Stimulated activated CD4-positive, alpha-beta T cell treated with anti-CD3 and anti-CD28 coated beads, Interleukin-12 subunit alpha, Interleukin-12 subunit beta, amount 100 ng/mL, for 48 hours (primary cell): ENCODE results near the gene FDXR.
"Not testable (repeated sequence)": the region's sequence is repeated elsewhere in the genome, so short reads cannot be mapped to it uniquely, and the experiment has no call there.

Experiments
- DNase-seq, 3 donors: peaks; one replicate each; pipeline ENCODE4 v3.0.0-alpha.2; 2020; ENCODE audit warnings: low read depth in 2 of 3, low spot score in 1 of 3

FDXR gene

GRCh38 chr17:74873037-74873873 is 461 bp upstream of the FDXR start:
- peak; percentile 97 to 99 (median 99) for DNase-seq

DNA sequence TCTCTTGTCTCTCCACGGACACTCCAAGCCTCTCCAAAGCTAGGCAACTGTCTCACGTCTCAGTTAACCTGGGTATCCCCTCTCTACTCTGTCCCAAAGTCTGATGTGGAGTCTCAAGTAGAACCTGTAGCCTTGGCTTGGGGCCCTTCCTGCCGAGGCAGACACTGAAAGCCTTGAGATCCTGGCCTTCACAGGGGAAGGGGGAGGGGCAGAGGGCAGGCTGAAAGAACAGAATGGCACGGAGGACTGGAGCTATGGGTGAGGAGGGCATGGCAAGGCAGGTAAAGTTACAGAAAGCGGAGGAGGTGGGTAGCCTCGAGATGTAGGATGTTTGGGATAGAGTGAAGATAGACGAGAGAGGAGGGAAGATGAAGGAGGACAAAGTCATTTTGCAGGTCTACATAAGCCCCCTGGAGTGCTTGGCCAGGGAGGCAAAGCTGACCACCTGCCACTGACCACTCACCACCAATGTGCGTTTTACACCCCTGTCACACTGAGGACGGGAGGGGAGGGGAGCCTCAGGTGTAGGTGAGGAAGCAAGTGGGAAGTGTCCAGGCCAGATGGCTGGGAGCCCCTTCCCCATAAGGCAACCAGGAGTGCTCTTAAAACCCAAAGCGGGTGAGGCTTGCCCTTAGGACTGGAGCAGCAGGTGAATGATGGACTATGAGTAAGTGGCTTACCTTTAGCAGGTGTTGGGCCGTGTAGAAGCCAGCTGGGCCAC is 1.3 kb downstream of the FDXR start:
- no peak for DNase-seq

DNA sequence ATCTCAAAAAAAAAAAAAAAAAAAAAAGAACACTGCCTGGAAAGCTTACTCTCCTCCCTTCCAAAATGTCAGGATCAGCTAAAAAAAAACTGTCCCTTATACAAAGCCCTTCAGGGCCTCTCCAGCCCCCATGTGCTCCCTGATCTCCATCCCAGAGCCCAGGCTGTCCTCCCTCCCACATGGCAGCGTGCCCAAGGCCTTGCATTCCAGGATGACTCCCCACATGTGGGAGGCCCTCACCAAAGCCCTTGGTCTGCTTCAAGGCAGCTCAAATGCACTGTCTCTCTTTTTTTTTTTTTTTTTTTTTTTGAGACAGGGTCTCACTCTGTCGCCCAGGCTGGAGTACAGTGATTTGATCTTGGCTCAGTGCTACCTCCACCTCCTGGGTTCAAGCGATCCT is 2.3 kb downstream of the FDXR start:
- DNase-seq: no peak

DNA sequence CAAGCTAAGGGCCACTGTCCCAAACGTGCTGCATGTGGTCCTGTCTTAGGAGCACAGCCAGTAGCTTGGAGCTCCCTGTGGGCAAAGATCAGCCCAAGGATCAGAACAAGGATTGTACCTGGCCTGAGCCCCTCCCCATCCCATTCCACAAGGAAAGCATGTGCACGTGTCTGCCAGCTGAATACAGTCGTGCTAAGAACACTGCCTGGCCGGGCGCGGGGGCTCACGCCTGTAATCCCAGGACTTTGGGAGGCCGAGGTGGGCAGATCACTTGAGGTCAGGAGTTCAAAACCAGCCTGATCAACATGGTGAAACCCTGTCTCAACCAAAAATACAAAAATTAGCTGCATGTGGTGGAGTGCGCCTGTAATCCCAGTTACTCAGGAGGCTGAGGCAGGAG is 2.8 kb downstream of the FDXR start:
- not testable (repeated sequence) for DNase-seq

DNA sequence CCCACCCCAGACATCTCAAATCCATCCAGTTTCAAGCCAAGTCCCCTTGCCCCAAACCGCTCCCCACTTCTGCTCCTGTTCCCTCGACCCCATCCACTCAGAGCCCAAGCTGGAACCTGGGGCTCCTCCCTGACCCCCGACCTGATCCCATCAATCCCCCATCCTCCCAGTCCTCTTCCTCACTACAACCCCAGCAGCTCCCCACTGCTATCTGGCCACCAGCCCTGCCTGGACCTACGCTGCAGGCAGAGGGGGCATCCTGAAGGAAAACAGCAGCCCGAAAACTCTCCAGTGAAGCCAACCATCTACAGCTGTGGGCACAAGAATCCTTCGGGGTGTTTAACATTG is 3.9 kb downstream of the FDXR start:
- no peak for DNase-seq

DNA sequence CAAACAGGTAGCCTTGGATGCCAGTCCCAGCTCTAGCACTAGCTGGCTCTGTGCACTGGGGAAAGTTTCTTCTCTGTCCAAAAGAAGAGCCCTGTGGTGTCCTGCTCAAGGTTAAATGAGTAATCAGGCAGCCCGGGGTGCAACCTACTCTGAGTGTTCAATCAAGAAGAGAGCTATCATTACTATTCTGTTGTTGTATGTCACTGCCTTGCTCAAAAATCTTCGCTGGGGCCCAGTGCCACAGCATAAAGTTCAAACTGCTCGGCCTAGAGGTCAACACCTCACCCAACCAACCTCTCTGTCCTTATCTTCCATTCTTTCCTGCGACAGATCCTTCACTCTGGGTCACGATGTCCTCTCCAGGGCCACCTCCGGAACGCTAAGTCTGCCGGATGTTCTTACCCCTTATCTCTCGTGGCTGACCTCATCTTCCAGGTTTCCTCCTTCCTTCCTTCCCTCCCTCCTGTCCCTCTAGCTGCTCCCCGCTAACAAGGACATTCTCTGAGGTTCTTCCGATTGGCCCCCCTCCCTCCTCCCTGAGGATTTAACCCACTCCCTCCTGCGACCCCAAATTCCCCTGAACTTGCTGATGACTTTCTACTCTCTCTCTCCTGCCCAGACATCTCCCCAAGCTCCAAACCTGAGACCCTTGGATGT is 4.4 kb downstream of the FDXR start:
- no peak for DNase-seq

GRCh38 chr17:74866198-74866835 is 6.5 kb downstream of the FDXR start:
- no peak for DNase-seq

GRCh38 chr17:74865504-74866197 is 7.1 kb downstream of the FDXR start:
- DNase-seq: no peak

GRCh38 chr17:74864866-74865395 is 7.9 kb downstream of the FDXR start:
- DNase-seq: peak; percentile 42 to 73 (median 57)

DNA sequence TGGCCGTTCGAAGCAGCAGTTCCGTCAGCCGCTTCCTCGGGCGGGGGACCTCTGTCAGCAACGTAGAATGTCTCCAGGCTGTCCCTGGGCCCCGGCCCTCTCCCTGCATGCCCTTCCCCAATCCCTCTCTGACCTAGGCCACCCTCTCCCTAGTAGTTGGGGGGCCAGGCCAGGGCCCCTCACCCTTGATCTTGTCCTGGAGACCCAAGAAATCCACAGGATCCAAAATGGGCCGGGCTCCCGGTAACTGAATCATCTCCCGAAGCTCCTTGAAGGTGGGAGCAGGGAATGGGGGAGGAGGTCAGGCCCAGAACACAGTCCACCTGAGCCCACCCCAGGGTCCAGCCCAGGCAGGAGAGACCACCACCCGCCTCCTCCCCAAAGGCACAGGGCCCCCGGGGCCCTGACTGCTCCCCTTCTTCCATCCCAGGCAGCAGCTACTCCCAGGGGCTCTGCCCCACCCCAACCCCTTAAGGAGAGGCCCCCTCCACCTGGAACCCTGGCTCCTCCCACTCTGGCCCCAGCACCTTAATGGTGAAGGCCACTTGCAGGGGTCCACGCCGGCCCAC is 8.4 kb downstream of the FDXR start:
- no peak for DNase-seq

DNA sequence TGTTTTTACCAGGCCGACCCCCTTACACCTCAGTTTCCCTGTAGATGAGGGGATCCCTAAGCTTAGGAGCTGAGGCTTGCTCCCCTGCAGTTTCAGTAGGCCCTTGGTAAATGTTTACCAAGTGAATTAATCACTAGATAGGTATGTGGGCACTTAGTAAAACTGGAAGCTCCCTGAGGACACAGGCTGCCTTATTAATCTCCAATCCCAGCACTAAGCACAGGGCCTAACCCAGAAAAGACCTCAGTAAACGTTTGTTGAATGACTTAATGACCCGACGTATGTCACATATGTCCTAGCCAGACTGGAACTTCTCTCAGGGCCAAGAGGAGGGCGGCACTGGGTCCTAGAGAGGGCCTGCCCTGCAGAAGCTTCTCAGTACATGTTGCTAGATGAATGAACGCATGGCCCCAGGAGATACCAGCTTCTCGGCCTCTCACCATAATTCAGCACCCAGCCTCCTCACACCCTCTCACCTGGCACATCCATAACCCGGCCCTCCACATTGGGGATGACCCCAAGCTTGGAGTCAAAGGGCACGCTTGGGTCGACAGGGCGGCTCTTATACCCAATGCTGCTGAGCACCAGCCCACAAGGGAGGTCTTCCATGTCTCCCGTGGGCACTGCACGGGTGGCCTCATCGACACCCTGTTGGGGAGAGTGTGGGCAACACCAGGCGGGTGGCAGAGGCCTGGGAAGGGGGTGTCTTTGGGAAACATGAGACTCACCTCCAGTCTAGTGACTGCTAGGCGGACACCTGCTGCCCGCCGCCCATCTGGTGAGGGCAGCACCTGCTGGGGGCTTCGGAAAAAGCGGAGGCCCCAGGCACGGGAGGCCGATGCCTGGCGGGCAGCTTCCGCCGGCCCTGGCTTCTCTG is 9.1 kb downstream of the FDXR start:
- DNase-seq: no peak

DNA sequence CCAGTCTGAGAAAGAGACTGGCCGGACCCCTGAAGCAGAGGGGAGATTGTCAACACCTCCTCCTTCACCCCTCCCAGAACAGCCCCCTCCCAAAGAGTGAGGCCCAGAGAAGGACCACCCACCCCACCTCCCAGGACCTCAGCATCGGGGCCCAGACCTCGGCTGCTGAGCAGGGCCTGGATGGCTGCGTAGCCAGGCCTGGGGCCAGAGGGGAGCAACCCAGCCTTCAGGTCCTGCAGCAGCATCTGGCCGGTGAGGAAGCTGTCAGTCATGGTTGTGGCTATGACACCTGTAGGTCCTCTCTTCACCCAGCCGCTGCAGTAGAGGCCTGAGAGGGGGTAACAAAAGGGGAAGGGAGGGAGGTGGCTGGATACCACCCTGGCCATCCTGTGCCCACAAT is 9.9 kb downstream of the FDXR start:
- DNase-seq: no peak

DNA sequence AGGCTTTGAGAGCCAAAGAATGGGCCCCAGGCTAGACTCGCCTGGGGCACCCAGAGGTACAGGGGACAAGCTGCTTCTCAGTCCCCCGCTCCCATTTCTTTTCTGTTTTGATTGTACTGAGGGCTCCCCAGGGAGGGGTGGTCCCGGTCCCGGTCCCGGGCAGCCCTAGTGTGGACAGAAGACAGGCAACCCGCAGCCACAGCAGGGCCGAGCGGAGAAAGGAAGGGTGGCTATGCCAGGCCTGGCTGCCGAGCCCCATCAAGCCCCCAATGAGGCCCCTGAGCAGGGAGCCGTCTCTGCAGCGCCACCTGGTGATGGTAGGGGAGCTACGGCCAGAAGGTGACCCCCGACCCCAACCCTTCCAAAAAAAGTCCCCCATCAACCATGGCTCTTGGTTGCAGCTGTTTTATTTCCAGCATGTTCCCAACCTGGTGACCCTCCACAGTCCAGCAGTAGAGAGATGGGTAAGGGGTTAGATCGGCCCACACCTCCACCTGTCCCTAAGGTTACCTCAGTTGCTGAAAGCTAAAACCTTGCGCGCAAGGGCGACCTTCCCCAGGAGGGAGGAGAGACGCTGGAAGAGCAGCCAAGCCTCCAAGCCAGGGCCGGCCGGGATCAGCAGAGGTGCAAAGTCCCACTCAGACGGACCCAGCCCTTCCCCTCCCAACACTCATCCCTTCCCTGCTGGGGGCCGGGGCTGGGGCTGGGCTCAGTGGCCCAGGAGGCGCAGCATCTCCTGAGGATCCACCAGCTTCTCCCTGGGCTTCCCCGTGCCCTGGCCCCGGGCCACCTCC is 10.5 kb downstream of the FDXR start:
- DNase-seq: peak; percentile 54 to 64 (median 57)

DNA sequence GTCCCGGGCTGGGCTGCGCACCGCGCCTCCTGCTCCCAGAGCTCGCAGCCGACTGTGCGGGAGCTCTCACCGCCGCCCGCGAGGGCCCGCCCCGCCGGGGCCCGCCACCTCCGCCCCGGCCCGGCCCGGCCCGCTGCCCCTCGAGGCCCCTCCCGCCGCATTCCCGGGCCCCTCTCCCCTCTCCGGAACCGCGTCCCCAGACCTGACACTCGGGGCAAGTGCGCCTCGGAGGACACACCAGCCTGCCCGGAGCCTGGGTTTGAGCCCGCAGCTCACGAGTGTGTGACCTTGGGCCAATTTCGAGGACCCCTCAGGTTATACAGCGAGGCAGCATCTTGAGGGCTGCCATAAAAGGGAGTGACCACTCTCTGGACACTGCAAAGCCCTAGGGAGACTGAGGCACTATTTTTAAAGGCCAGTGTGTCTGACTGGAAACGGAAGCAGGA is 11.1 kb downstream of the FDXR start:
- DNase-seq: no peak

GRCh38 chr17:74860872-74861661 is 11.7 kb downstream of the FDXR start:
- DNase-seq: no peak

DNA sequence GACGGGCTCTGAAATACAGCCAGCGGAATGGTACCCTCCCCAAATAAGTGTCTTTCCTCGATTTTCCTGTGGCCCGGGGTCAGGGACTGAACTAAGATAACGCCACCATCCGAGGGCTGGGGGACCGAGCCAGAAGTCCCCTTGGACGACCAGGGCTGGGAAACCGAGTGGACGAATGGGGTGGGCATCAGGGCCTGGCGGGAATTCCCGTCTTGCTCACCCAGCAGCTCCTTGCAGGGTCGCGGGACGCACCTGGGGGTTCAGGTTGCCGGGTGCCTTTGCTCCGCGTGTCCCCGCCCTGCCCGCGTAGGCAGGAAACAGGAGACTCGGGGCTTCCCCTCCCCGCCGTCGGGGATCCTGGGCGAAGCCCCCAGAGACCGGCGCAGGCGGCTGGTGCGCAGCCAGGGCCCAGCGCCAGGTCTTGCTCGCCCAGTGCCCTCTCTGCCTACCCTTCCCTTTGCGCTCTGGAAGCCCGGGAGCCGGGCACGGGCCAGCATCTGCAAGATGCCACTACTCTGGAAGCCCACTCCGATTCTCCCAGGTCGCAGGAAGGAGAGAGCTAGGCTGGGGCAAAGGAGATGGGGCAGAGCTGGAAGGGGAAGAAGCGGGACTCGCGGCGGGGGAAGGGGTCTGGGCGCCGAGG is 12.4 kb downstream of the FDXR start:
- no peak for DNase-seq
